ENCODE data around the gene AGAP3. TPM values are rescaled to one million over a fixed set of nuclear protein-coding genes. Genes with fewer than 3 reads are reported as not detected.
A peak's percentile ranks its signal among the peaks of the same experiment; 100 is the strongest.

Gene AGAP3
- total RNA-seq, 1 donor from 2014 or later, result 206 TPM

- DNase-seq (ENCODE audit: low spot score), result no peak
- no peak for TF ChIP-seq CTCF (IDR thresholded peaks at IDR 0.05; ENCODE audit: unreplicated experiment)
- peaks cover 26% of the 10 kb centered on the region for H3K27me3 Mint-ChIP-seq (ENCODE audit: unreplicated experiment)
- H3K27ac Mint-ChIP-seq (ENCODE audit: unreplicated experiment), result no peak overlapping the region
- H3K36me3 Mint-ChIP-seq (ENCODE audit: low read depth, unreplicated experiment), result peaks cover 37% of the 10 kb centered on the region
- H3K9me3 Mint-ChIP-seq (ENCODE audit: unreplicated experiment), result no peaks in the 10 kb centered on the region
- no peak overlapping the region for H3K4me3 Mint-ChIP-seq (ENCODE audit: unreplicated experiment)
- H3K4me1 Mint-ChIP-seq (ENCODE audit: unreplicated experiment), result peaks cover 37% of the 10 kb centered on the region
These were observed 30.5 kb downstream of the AGAP3 start for GRCh38 chr7:151116603-151117440.

DNA sequence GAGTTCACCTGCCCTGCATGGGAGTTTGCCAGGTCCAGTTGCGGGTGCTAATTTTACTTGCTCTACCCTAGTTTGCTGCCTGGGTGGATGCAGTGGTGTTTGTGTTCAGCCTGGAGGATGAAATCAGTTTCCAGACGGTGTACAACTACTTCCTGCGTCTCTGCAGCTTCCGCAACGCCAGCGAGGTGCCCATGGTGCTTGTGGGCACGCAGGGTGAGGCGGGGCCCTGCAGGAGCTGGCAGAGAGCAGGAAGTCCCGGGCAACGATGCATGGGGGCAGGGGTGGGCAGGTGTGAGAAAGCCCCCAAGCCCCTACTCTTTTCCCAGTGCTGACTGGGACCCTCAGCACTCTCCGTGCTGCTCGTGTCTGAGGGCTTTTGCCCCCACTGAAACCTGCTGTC is 31.3 kb downstream of the AGAP3 start:
- Mint-ChIP-seq H3K27me3 (ENCODE audit: unreplicated experiment) (peaks cover 23% of the 10 kb centered on the region), H3K36me3 (ENCODE audit: low read depth, unreplicated experiment) (peaks cover 39% of the 10 kb centered on the region), H3K27ac (ENCODE audit: unreplicated experiment) (no peak overlapping the region)

DNA sequence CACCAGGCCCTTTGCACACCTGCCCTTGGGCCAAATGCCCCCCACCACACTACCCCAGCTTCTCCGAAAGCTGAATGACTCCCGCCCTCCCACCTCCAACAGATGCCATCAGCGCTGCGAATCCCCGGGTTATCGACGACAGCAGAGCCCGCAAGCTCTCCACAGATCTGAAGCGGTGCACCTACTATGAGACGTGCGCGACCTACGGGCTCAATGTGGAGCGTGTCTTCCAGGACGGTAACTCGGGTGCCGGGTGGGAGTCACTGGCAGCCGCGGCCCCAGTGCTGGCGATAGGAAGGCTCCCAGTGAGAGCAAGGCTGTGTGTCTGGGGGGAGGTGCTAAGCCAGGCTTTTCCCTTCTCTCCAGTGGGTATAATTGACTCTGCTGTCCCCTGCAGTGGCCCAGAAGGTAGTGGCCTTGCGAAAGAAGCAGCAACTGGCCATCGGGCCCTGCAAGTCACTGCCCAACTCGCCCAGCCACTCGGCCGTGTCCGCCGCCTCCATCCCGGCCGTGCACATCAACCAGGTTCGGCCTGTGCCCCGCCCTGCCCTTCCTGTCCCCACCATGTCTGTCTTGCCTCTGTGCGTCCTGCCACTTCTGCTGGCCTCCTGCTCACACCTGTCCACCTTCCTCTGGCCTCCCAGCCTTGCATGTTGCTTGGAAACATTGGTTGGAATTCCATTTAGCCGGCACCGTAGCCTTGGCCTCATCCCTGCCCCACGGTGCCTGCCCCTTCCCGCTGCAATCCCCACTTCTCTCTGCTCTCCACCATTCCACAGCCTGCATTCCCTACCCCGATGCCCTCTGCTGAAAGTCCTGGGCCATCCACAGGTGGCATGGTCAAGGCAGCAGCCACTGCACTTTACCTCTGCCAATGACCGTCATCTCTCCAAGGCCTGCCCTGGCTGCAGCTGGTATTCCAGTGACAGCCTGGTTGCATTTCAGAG is 32.1 kb downstream of the AGAP3 start:
- Mint-ChIP-seq H3K9me3 (ENCODE audit: unreplicated experiment) (no peaks in the 10 kb centered on the region), H3K27me3 (ENCODE audit: unreplicated experiment) (peaks cover 23% of the 10 kb centered on the region), H3K4me3 (ENCODE audit: unreplicated experiment) (peak overlapping the region; percentile 42), H3K36me3 (ENCODE audit: low read depth, unreplicated experiment) (peaks cover 37% of the 10 kb centered on the region), H3K4me1 (ENCODE audit: unreplicated experiment) (peaks cover 22% of the 10 kb centered on the region), H3K27ac (ENCODE audit: unreplicated experiment) (no peak overlapping the region)
- TF ChIP-seq CTCF (IDR thresholded peaks at IDR 0.05; ENCODE audit: unreplicated experiment), result no peak
- no peak for DNase-seq (ENCODE audit: low spot score)

More for the DNA sequence above, 31.3 kb downstream of the AGAP3 start:
- H3K4me3 Mint-ChIP-seq (ENCODE audit: unreplicated experiment), result no peak overlapping the region
- no peaks in the 10 kb centered on the region for H3K9me3 Mint-ChIP-seq (ENCODE audit: unreplicated experiment)
- TF ChIP-seq CTCF (IDR thresholded peaks at IDR 0.05; ENCODE audit: unreplicated experiment), result no peak
- H3K4me1 Mint-ChIP-seq (ENCODE audit: unreplicated experiment), result peaks cover 30% of the 10 kb centered on the region
- DNase-seq (ENCODE audit: low spot score), result no peak

DNA sequence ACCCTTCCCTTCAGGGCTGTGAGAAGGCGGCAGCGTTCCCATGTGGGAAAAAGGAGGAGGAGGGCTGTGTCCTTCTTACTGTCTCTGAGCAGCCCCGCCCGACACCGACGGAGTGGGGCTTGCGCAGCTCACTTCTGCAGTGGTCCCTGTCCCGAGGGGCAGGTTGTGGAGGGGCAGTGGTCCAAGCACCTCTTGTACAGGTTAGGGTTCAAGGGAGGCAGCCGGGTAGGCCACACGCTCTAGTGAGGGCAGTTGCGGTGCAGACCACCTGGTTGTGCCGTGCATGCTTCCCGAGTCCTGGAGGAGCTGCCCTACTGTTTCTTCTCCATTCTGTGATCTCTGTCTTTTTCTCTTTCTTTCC is 32.8 kb downstream of the AGAP3 start:
- no peak for DNase-seq (ENCODE audit: low spot score)
- no peaks in the 10 kb centered on the region for H3K9me3 Mint-ChIP-seq (ENCODE audit: unreplicated experiment)
- peaks cover 23% of the 10 kb centered on the region for H3K27me3 Mint-ChIP-seq (ENCODE audit: unreplicated experiment)
- no peak for TF ChIP-seq CTCF (IDR thresholded peaks at IDR 0.05; ENCODE audit: unreplicated experiment)
- peaks cover 15% of the 10 kb centered on the region for H3K4me1 Mint-ChIP-seq (ENCODE audit: unreplicated experiment)
- peak overlapping the region; percentile 56 for H3K4me3 Mint-ChIP-seq (ENCODE audit: unreplicated experiment)
- no peak overlapping the region for H3K27ac Mint-ChIP-seq (ENCODE audit: unreplicated experiment)
- peaks cover 41% of the 10 kb centered on the region for H3K36me3 Mint-ChIP-seq (ENCODE audit: low read depth, unreplicated experiment)
